Parathyroid adenoma (tissue), 2 donors: ENCODE data around the gene RNFT2.

Experiments used
- H2AFZ ChIP-seq: fragments of 300-600 bp; sonication (generic); one replicate; pipeline ENCODE4 v1.7.0; 2017; ENCODE audit warnings: antibody characterized with exemption, mild to moderate bottlenecking
- H3K27ac ChIP-seq: fragments of 300-600 bp; sonication (generic); one replicate; pipeline ENCODE4 v1.7.0; 2017
- H3K27me3 ChIP-seq: fragments of 300-600 bp; sonication (generic); one replicate; pipeline ENCODE4 v1.7.0; 2017; ENCODE audit warnings: low read length; ENCODE audit not compliant: control insufficient read depth, insufficient read depth
- H3K36me3 ChIP-seq: fragments of 300-600 bp; sonication (generic); one replicate; pipeline ENCODE4 v1.7.0; 2017; ENCODE audit warnings: low read length; ENCODE audit not compliant: control insufficient read depth, insufficient read depth
- H3K4me1 ChIP-seq: fragments of 300-600 bp; sonication (generic); one replicate; pipeline ENCODE4 v1.7.0; 2017; ENCODE audit warnings: control low read depth
- H3K4me2 ChIP-seq: fragments of 300-600 bp; sonication (generic); one replicate; pipeline ENCODE4 v1.7.0; 2017; ENCODE audit warnings: low read length
- H3K4me3 ChIP-seq: fragments of 300-600 bp; sonication (generic); one replicate; pipeline ENCODE4 v1.7.0; 2017; ENCODE audit warnings: low read depth, low read length
- H3K79me2 ChIP-seq: fragments of 300-600 bp; sonication (generic); one replicate; pipeline ENCODE4 v1.7.0; 2017; ENCODE audit warnings: control low read depth
- H3K9ac ChIP-seq: fragments of 300-600 bp; sonication (generic); one replicate; pipeline ENCODE4 v1.7.0; 2017; ENCODE audit warnings: mild to moderate bottlenecking
- H3K9me3 ChIP-seq: fragments of 300-600 bp; sonication (generic); one replicate; pipeline ENCODE4 v1.7.0; 2017; ENCODE audit warnings: low read length; ENCODE audit not compliant: control insufficient read depth
- TF ChIP-seq, protein P1 (sequence below): fragments of 300-600 bp; sonication (generic); IDR thresholded peaks from one replicate; pipeline ENCODE4 v1.7.0; 2017; ENCODE audit warnings: antibody characterized with exemption, mild to moderate bottlenecking
- donor health status: primary hyperparathyroidism.

The RNFT2 gene

DNA sequence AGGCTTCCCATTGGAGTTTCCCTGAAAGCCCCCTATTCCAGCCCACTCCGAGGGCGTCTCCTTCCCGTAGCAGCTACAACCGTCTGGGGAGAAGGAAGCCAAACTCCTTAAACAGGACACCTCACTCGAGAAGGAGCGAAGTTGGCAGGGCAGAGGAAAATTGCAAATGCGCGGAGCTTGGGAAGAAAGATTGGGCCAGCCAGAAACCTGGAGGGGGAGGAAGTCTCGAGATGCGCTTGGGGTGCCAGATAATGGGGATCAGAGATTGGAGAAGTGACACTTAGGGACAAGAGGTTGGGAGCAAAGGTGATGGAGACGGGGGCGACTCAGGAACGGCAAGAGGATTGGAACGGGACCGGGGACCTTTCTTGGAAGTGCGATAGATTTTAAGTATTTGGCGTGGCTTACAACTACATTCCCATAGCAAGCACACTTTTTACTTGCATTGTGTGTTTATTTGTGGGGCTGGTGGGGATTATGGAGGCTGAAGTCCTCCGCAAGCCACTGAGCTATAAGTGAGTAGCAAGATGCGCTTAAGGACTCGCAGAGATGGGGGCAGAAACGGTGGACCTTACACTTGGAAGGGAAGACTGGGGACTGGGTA, 142.2 kb downstream of the RNFT2 start:
- Histone ChIP-seq H3K9ac (no peak overlapping the region), H3K79me2 (no peaks in the 10 kb centered on the region), H2AFZ (peak overlapping the region; percentile 38), H3K4me2 (peak overlapping the region; percentile 53), H3K4me3 (no peak overlapping the region), H3K9me3 (no peaks in the 10 kb centered on the region), H3K27ac (no peak overlapping the region), H3K36me3 (no peaks in the 10 kb centered on the region), H3K27me3 (peaks cover 6% of the 10 kb centered on the region), H3K4me1 (no peaks in the 10 kb centered on the region)
- TF ChIP-seq, protein P1, sequence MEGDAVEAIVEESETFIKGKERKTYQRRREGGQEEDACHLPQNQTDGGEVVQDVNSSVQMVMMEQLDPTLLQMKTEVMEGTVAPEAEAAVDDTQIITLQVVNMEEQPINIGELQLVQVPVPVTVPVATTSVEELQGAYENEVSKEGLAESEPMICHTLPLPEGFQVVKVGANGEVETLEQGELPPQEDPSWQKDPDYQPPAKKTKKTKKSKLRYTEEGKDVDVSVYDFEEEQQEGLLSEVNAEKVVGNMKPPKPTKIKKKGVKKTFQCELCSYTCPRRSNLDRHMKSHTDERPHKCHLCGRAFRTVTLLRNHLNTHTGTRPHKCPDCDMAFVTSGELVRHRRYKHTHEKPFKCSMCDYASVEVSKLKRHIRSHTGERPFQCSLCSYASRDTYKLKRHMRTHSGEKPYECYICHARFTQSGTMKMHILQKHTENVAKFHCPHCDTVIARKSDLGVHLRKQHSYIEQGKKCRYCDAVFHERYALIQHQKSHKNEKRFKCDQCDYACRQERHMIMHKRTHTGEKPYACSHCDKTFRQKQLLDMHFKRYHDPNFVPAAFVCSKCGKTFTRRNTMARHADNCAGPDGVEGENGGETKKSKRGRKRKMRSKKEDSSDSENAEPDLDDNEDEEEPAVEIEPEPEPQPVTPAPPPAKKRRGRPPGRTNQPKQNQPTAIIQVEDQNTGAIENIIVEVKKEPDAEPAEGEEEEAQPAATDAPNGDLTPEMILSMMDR = no peak

DNA sequence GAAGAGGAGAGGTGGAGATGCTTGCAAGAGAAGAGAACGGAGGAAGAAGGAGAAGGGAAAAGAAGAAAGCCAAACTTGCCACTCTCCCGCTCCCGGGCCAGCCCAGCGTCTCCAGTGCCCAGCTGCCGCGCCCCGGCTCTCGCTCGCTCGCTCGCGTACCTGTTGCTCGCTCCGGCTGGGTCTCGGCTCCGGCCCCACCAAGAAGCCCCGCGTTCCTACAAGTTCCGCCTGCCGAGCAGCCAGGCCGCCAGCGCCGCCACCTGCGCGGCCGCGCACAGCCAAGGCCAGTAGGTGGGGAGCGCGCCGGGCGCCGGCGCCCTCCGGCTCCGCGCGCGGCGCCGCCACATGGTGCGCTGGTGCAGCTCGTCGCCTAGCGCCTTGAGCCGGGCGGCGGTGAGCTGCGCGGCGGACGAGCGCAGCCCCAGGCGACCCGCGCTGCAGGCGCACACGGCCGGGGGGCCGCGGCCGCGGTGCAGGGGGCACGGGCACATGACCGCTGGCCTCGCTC, 142.8 kb downstream of the RNFT2 start:
- H3K4me3 ChIP-seq = no peak overlapping the region
- no peak overlapping the region for H3K9ac ChIP-seq
- peak overlapping the region; percentile 53 for H3K4me2 ChIP-seq
- TF ChIP-seq, protein P1 = no peak
- H2AFZ ChIP-seq = peak overlapping the region; percentile 38
- H3K4me1 ChIP-seq = no peaks in the 10 kb centered on the region
- H3K36me3 ChIP-seq = no peaks in the 10 kb centered on the region
- no peaks in the 10 kb centered on the region for H3K79me2 ChIP-seq
- no peaks in the 10 kb centered on the region for H3K9me3 ChIP-seq
- H3K27ac ChIP-seq = no peak overlapping the region
- H3K27me3 ChIP-seq = peaks cover 6% of the 10 kb centered on the region

DNA sequence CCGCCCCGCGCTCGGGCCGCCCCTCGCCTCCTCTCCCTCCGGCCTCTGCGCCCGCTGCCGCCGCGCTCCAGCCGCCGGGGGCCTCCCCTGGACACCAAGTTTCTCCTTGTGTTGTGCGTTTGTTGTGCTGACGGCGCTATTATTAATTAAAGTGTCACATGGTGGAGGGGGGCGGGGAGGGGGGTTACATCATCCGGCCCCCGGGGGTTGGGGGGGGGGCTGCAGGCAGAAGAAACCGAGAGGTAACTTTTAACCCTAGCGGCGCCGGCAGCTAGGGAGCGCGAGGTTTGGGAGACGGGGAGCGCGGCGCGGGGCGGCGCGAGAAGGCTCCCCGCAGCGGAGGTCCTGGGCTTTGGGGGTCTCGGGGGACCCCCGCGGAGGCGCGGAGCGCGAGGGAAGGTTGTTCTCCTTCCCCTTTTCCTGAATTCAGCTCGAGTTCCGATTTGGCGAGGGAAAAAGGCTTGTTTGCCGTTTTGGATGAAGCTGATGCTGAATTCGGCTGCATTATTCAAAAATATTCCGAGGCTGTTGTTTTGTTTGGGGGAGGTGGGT, 143.3 kb downstream of the RNFT2 start, which contains the start of gene HRK:
TSS of gene HRK (minus strand) at position 117 of the 552 bp plus-strand sequence. CDS start 134 bp downstream, outside the sequence.
- Histone ChIP-seq H3K4me2 (peak within 1 kb of the TSS; percentile 53), H3K9ac (no peak within 1 kb of the TSS), H3K27me3 (peaks cover 6% of the 10 kb centered on the region)

DNA sequence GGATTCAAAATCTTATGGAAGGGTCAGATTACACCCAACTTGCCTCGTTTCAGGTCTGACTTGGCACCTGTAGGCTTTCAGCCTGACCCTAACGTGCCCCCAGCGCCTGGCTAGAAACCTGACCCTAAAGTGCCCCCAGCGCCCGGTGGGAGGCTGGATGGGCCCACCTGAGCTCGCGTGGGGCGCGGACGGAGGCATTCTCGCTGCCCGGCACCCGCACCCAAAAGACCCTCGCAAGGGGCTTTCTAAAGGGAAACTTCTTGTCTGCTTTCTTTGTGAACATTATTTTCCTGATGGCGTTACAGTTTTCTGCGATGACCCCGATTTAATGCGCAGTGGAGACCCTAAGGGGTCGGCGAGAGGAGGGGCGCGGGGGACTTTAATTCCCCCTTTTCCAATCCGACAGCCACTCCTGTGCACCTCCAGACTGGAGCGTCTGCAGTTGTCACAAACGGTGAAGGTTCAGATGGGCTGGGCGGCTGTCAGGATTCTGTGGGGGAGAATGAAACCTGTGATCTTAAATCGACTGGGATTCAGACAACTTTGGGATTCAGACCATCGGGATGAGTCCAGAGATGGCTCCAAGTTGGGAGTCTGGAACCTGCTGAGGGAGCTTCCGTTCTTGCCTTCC, 143.9 kb downstream of the RNFT2 start:
- TF ChIP-seq, protein P1 = no peak
- H3K27me3 ChIP-seq = peaks cover 6% of the 10 kb centered on the region
- no peak overlapping the region for H3K27ac ChIP-seq
- no peak overlapping the region for H3K4me3 ChIP-seq
- no peaks in the 10 kb centered on the region for H3K36me3 ChIP-seq
- H3K4me1 ChIP-seq = no peaks in the 10 kb centered on the region
- H3K9ac ChIP-seq = no peak overlapping the region
- H2AFZ ChIP-seq = no peak overlapping the region
- no peaks in the 10 kb centered on the region for H3K79me2 ChIP-seq
- H3K9me3 ChIP-seq = no peaks in the 10 kb centered on the region
- H3K4me2 ChIP-seq = no peak overlapping the region

More for the DNA sequence above, 143.3 kb downstream of the RNFT2 start, which contains the start of gene HRK:
- Histone ChIP-seq H3K4me1 (no peaks in the 10 kb centered on the region), H3K27ac (no peak within 1 kb of the TSS), H3K9me3 (no peaks in the 10 kb centered on the region), H3K79me2 (no peaks in the 10 kb centered on the region), H2AFZ (peak within 1 kb of the TSS; percentile 38), H3K4me3 (no peak within 1 kb of the TSS), H3K36me3 (no peaks in the 10 kb centered on the region)
- TF ChIP-seq, protein P1 = no peak
